Measurements from ENCODE around the gene KCNA2.

The KCNA2 gene

DNA sequence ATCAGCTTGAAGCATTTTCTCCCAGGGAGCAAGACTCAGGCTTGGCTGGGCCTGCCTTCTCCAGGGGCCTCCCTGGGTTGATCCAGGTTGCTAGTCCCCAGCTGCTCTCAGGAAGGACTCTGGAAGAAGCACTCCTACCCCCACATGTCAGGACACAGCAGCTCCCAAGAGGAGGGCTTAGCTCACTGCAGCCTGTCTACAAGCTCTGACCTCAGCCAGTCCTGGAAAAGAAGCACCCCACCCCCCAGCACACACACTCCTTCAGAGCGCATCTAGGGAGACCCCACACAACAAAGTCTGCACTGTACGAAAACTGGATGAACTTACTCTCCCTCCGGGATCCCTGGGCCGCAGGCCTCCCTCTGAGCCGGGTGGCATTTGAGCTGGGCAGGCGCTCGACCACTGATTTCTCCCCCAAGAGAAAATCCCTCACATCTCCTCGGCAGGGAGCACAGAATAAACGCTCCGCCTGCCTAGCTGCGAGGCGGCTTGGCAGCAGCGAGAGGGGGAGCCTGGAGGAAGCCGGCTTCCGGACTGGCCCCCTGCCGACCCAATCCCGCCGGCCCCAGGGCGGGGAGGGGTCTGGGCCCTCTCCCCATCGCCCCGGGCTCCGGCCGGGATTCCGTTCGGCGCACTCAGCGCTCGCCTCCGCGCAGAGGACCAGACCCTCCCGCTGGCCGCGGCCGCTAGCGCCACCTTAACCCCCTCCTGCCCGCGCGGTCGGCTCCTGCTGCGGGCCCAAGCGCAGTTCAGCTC, at the start of gene KCNA2:
Gene KCNA2 (minus strand): TSS at position 458 of the 756 bp plus-strand sequence. CDS start 1,576 bp downstream, outside the sequence.
- peak within 1 kb of the TSS; percentile 40 for H3K4me3 ChIP-seq (ENCODE audit: low read length)
- no peak for DNase-seq (ENCODE audit: low read depth)
- TF ChIP-seq, protein P1, sequence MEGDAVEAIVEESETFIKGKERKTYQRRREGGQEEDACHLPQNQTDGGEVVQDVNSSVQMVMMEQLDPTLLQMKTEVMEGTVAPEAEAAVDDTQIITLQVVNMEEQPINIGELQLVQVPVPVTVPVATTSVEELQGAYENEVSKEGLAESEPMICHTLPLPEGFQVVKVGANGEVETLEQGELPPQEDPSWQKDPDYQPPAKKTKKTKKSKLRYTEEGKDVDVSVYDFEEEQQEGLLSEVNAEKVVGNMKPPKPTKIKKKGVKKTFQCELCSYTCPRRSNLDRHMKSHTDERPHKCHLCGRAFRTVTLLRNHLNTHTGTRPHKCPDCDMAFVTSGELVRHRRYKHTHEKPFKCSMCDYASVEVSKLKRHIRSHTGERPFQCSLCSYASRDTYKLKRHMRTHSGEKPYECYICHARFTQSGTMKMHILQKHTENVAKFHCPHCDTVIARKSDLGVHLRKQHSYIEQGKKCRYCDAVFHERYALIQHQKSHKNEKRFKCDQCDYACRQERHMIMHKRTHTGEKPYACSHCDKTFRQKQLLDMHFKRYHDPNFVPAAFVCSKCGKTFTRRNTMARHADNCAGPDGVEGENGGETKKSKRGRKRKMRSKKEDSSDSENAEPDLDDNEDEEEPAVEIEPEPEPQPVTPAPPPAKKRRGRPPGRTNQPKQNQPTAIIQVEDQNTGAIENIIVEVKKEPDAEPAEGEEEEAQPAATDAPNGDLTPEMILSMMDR (conservative IDR thresholded peaks at IDR 0.05; ENCODE audit: low read depth, low read length): no peak

DNA sequence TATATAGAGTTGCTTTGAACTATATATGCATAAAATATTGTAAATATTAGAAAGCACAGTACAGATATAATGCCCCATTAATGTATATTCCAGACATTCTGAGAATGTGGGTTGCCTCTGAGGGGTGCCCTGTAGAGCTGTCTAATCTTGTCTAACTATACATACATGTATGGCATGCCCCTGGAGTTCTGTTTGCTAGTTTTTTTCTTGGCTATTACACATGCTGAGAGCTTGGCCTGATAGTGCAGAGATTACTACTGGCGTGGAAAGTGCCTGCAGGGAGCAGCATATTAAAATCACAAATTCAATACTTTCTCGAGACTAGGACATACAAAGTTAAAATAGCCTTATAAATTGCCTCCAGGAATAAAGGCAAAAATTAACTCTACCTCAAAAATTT, 44.5 kb upstream of the KCNA2 start:
- no peak for DNase-seq (ENCODE audit: low read depth)
- TF ChIP-seq, protein P1 (conservative IDR thresholded peaks at IDR 0.05; ENCODE audit: low read depth, low read length): no peak
- no peak overlapping the region for H3K4me3 ChIP-seq (ENCODE audit: low read length)

DNA sequence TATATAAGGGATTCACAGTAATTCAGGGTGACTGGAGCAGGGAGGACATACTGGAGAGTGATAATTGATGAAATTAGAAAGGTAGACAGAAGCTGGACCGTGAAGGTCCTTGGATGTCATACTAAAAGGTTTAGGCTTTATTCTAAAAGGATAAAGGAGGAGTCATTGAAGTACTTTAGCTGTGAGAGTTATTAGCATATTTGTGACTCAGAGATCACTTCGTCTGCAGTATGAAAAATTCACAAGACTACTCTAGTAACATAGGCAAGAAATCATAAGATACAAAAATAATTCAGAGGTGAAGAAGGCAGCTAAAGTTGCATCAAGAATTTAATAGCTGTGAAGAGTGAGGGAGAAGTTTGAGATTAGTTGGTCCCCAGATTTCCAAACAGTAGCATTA, 42.3 kb upstream of the KCNA2 start:
- H3K4me3 ChIP-seq (ENCODE audit: low read length): no peak overlapping the region
- DNase-seq (ENCODE audit: low read depth): no peak
- TF ChIP-seq, protein P1 (conservative IDR thresholded peaks at IDR 0.05; ENCODE audit: low read depth, low read length): no peak

DNA sequence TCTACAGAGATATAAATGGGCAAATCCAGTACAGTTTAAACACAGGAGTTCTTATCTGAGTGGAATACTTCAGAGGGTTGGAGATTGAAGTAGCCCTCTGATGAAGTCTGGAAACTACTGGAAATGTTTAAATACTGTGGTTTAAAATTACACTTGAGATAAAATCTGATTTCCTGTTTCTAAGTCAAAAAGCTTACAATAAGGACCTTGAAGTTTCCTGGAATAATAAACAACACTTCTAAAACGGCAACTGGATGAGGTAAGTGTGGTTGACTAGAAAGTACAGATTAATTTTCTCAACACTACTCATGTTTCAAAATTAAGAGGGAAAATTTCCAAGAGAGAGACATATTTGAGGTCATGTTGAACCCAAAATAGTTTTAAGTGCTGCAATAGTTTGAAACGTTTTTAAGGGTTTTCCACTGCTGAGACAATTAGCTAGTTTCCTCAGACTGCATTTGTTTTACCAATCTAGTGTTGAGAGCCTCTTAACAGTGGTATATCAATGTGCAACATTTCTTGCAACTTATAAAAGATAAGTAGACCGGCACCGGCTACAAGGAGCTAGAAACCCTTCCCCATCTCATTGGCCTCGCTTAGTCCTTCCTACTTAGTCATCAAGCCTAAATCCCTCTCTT, 41.2 kb upstream of the KCNA2 start:
- TF ChIP-seq, protein P1 (conservative IDR thresholded peaks at IDR 0.05; ENCODE audit: low read depth, low read length): no peak
- no peak for DNase-seq (ENCODE audit: low read depth)
- H3K4me3 ChIP-seq (ENCODE audit: low read length): no peak overlapping the region

DNA sequence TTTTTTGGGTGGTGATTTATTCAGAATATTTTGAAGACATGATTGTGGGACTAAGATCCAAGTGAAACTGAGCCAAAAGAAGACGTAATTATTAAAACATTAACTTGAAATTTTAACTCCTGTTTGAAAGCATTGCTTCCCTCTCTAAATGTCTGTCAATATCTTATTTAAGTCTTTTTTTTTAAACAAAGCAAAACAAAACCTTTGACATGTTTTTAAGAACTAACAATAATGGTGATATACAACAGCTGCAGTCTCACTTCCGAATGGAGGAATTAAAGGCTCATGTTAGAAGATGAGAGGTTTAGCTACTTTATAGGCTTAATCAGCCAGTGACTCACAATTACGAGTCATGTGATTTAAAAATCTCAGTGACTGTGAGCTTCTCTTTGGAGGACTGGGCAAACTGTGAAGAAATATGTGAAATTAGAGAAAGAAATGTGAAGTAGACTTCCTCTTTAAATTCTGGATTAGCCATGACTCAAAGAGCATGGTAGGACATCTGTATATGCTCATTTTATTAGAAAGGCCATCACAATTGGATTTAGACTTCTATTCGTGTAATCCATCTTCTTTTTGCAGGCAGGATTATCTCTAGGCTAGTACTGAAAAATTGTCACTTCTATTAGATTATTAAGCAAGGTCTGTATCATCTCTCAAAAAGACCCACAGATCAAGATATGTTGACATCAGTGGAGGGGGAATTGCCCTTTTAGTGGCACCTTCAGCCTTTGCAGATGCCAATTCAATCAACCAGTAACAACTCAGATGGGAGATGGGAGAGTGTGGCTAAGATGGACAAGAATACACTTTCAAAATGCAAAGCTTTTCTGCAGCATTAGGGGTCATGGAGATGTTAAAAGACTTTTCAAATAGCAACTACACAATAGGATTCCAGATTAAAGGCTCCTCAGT, 39.9 kb upstream of the KCNA2 start:
- peak; percentile 51 for DNase-seq (ENCODE audit: low read depth)
- TF ChIP-seq, protein P1 (conservative IDR thresholded peaks at IDR 0.05; ENCODE audit: low read depth, low read length): no peak
- H3K4me3 ChIP-seq (ENCODE audit: low read length): no peak overlapping the region

DNA sequence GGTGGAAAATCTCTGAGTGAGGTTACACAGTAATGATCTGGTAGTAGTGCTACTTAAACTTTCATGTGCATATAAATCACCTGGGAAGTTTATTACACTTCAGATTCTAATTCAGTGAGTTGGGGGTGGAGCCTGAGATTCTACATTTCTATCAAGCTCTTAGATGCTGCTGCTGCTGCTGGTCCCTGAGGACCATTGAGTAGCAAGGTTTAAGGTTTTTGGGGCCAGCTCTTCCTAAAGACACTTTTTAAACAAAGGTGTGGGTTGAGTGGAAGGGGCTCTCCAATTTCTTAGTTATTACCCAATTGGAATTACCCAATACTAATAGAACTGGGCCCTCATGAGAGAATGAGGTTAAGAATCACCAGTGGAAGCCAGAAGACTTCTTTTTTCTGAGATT, 39.1 kb upstream of the KCNA2 start:
- DNase-seq (ENCODE audit: low read depth): no peak
- TF ChIP-seq, protein P1 (conservative IDR thresholded peaks at IDR 0.05; ENCODE audit: low read depth, low read length): no peak
- H3K4me3 ChIP-seq (ENCODE audit: low read length): no peak overlapping the region

Measured in retinal pigment epithelial cell (primary cell).